HFF-Myc (cell line): ENCODE data around the gene LSAMP.

Experiments used
- DNase-seq: peaks from one replicate; pipeline ENCODE4 v3.0.0-alpha.2; 2011; ENCODE audit warnings: low read depth; ENCODE audit errors: extremely low read depth
- H3K4me3 ChIP-seq: replicated peaks from 2 replicates; pipeline ENCODE4 v1.5.1; 2011; ENCODE audit warnings: low read depth, mild to moderate bottlenecking, control low read depth, low read length
- CTCF ChIP-seq: IDR thresholded peaks from 2 replicates; pipeline ENCODE4 v1.5.1; 2012; ENCODE audit warnings: mild to moderate bottlenecking, low read depth, low read length, control low read depth; ENCODE audit errors: missing control alignments

The LSAMP gene

GRCh38 chr3:115947325-115947724, 498.0 kb downstream of the LSAMP start:
- no peak for TF ChIP-seq CTCF
- H3K4me3 ChIP-seq: no peak overlapping the region
- DNase-seq: no peak

GRCh38 chr3:115943579-115943978, 501.7 kb downstream of the LSAMP start:
- no peak overlapping the region for H3K4me3 ChIP-seq
- no peak for TF ChIP-seq CTCF
- DNase-seq: no peak

- no peak for TF ChIP-seq CTCF
- no peak for DNase-seq
Measured at GRCh38 chr3:115937054-115937453, 508.2 kb downstream of the LSAMP start.

GRCh38 chr3:115932807-115933206, 512.5 kb downstream of the LSAMP start:
- no peak for DNase-seq
- H3K4me3 ChIP-seq: no peak overlapping the region
- TF ChIP-seq CTCF: no peak

More at GRCh38 chr3:115937054-115937453, 508.2 kb downstream of the LSAMP start:
- H3K4me3 ChIP-seq: no peak overlapping the region

GRCh38 chr3:115931581-115931980, 513.7 kb downstream of the LSAMP start:
- no peak overlapping the region for H3K4me3 ChIP-seq
- no peak for TF ChIP-seq CTCF
- no peak for DNase-seq

- no peak for TF ChIP-seq CTCF
- no peak overlapping the region for H3K4me3 ChIP-seq
- DNase-seq: no peak
Measured at GRCh38 chr3:115930922-115931321, 514.4 kb downstream of the LSAMP start.

- DNase-seq: no peak
- no peak overlapping the region for H3K4me3 ChIP-seq
- no peak for TF ChIP-seq CTCF
Measured at GRCh38 chr3:115930168-115930567, 515.1 kb downstream of the LSAMP start.
